Neural cell (in vitro differentiated cells): ENCODE results near the gene NMNAT1. TPM values are rescaled to one million over a fixed set of nuclear protein-coding genes. Genes with fewer than 3 reads are reported as not detected.

Experiments used
- H2AFZ ChIP-seq: fragments of 200-600, 300-800 bp; sonication (generic), shearing (Covaris generic); 2 replicates; pipeline ENCODE4 v1.6.0; 2014; ENCODE audit warnings: low read depth, mild to moderate bottlenecking, antibody characterized with exemption, low read length, moderate library complexity
- H3F3A ChIP-seq: fragments of 200-600 bp; shearing (Covaris generic); 2 replicates; pipeline ENCODE4 v1.6.1; 2016; ENCODE audit warnings: mild to moderate bottlenecking, moderate library complexity, mixed read lengths, antibody characterized with exemption, low read length; ENCODE audit not compliant: insufficient read depth, poor library complexity, severe bottlenecking
- H3K27ac ChIP-seq: fragments of 200-600, 300-800 bp; sonication (generic), shearing (Covaris generic); 2 replicates; pipeline ENCODE4 v1.5.1; 2014; ENCODE audit warnings: mild to moderate bottlenecking, low read length, moderate library complexity
- H3K27me3 ChIP-seq: fragments of 300-800, 200-600 bp; sonication (generic), shearing (Covaris generic); 2 replicates; pipeline ENCODE4 v1.6.0; 2014; ENCODE audit warnings: mild to moderate bottlenecking, low read depth, low read length, moderate library complexity; ENCODE audit not compliant: insufficient read depth
- H3K36me3 ChIP-seq: fragments of 300-800, 200-600 bp; sonication (generic), shearing (Covaris generic); 2 replicates; pipeline ENCODE4 v1.5.1; 2014; ENCODE audit warnings: mild to moderate bottlenecking, antibody characterized with exemption, low read length, moderate library complexity; ENCODE audit not compliant: insufficient read depth
- H3K4me2 ChIP-seq: fragments of 300-800, 200-600 bp; sonication (generic), shearing (Covaris generic); 2 replicates; pipeline ENCODE4 v1.6.0; 2014; ENCODE audit warnings: mild to moderate bottlenecking, low read length
- H3K4me3 ChIP-seq: fragments of 300-800, 200-600 bp; sonication (generic), shearing (Covaris generic); 2 replicates; pipeline ENCODE4 v1.5.1; 2014; ENCODE audit warnings: mild to moderate bottlenecking, low read length, moderate library complexity
- H3K79me2 ChIP-seq: fragments of 200-600 bp; shearing (Covaris generic); replicated peaks from 2 replicates; pipeline ENCODE4 v1.6.0; 2014; ENCODE audit warnings: mild to moderate bottlenecking, low read length, moderate library complexity; ENCODE audit not compliant: insufficient read depth
- H3K9ac ChIP-seq: fragments of 300-800, 200-600 bp; sonication (generic), shearing (Covaris generic); 2 replicates; pipeline ENCODE4 v1.6.1; 2016; ENCODE audit warnings: mild to moderate bottlenecking, low read length, mixed read lengths
- H3K9me2 ChIP-seq: fragments of 200-600 bp; shearing (Covaris generic); 2 replicates; pipeline ENCODE4 v1.6.1; 2016; ENCODE audit warnings: mild to moderate bottlenecking, low read length, mixed read lengths; ENCODE audit not compliant: insufficient read depth
- H3K9me3 ChIP-seq: fragments of 200-600, 300-800 bp; sonication (generic), shearing (Covaris generic); 2 replicates; pipeline ENCODE4 v1.6.1; 2016; ENCODE audit warnings: mild to moderate bottlenecking, mixed run types, low read length, moderate library complexity, mixed read lengths
- H4K20me1 ChIP-seq: fragments of 200-600 bp; shearing (Covaris generic); 2 replicates; pipeline ENCODE4 v1.6.1; 2016; ENCODE audit warnings: mild to moderate bottlenecking, mixed run types; ENCODE audit not compliant: insufficient read depth
- EP300 ChIP-seq: fragments of 450-650 bp; conservative IDR thresholded peaks from 2 replicates; pipeline ENCODE4 v1.6.1; 2014; ENCODE audit warnings: antibody characterized with exemption, mild to moderate bottlenecking, moderate library complexity; ENCODE audit not compliant: poor library complexity, severe bottlenecking
- EZH2 ChIP-seq: fragments of 200-600, 300-800 bp; shearing (Covaris generic), sonication (generic); IDR thresholded peaks from 2 replicates; pipeline ENCODE4 v1.6.1; 2014; ENCODE audit warnings: antibody characterized with exemption, low read length, borderline replicate concordance, mild to moderate bottlenecking; ENCODE audit not compliant: insufficient read depth, poor library complexity, severe bottlenecking
- MXI1 ChIP-seq: fragments of 450-650 bp; conservative IDR thresholded peaks from 2 replicates; pipeline ENCODE4 v1.6.1; 2014; ENCODE audit warnings: antibody characterized with exemption, mild to moderate bottlenecking; ENCODE audit not compliant: poor library complexity, severe bottlenecking
- POLR2AphosphoS5 ChIP-seq: IDR thresholded peaks from 2 replicates; pipeline ENCODE4 v1.6.1; 2012
- RAD21 ChIP-seq: fragments of 450-650 bp; conservative IDR thresholded peaks from 2 replicates; pipeline ENCODE4 v1.6.1; 2014; ENCODE audit warnings: antibody characterized with exemption, mild to moderate bottlenecking, moderate library complexity
- REST ChIP-seq: IDR thresholded peaks from 2 replicates; pipeline ENCODE4 v1.6.1; 2012; ENCODE audit warnings: borderline replicate concordance
- SMC3 ChIP-seq: fragments of 450-650 bp; conservative IDR thresholded peaks from 2 replicates; pipeline ENCODE4 v1.6.1; 2014; ENCODE audit warnings: antibody characterized with exemption, mild to moderate bottlenecking, moderate library complexity; ENCODE audit not compliant: poor library complexity
- TAF1 ChIP-seq: IDR thresholded peaks from 2 replicates; pipeline ENCODE4 v1.6.1; 2012; ENCODE audit warnings: low read depth
- polyA plus RNA-seq: library from polyadenylated mRNA; depleted of rRNA; stranded (reverse); fragments of >200 nt; gene quantifications from 2 replicates; pipeline ENCODE4 v1.2.3, GENCODE V29; 2014
- TF ChIP-seq, protein P1 (sequence below): fragments of 450-650 bp; IDR thresholded peaks from 2 replicates; pipeline ENCODE4 v1.5.1; 2014; ENCODE audit warnings: antibody characterized with exemption, mild to moderate bottlenecking, moderate library complexity; ENCODE audit not compliant: poor library complexity, severe bottlenecking

Gene NMNAT1
- polyA plus RNA-seq, 1 donor from 2014 or later, result 4.9 TPM

GRCh38 chr1:9992910-9993309 lies 49.6 kb downstream of the NMNAT1 start:
- no peaks in the 10 kb centered on the region for H3K79me2 ChIP-seq
- H4K20me1 ChIP-seq, result no peaks in the 10 kb centered on the region
- no peaks in the 10 kb centered on the region for H3F3A ChIP-seq
- H2AFZ ChIP-seq, result no peak overlapping the region
- H3K4me2 ChIP-seq, result no peak overlapping the region
- H3K9ac ChIP-seq, result no peak overlapping the region
- no peaks in the 10 kb centered on the region for H3K9me2 ChIP-seq
- TF ChIP-seq POLR2AphosphoS5, result no peak
- TF ChIP-seq MXI1, result no peak
- no peak for TF ChIP-seq TAF1
- TF ChIP-seq, protein P1, sequence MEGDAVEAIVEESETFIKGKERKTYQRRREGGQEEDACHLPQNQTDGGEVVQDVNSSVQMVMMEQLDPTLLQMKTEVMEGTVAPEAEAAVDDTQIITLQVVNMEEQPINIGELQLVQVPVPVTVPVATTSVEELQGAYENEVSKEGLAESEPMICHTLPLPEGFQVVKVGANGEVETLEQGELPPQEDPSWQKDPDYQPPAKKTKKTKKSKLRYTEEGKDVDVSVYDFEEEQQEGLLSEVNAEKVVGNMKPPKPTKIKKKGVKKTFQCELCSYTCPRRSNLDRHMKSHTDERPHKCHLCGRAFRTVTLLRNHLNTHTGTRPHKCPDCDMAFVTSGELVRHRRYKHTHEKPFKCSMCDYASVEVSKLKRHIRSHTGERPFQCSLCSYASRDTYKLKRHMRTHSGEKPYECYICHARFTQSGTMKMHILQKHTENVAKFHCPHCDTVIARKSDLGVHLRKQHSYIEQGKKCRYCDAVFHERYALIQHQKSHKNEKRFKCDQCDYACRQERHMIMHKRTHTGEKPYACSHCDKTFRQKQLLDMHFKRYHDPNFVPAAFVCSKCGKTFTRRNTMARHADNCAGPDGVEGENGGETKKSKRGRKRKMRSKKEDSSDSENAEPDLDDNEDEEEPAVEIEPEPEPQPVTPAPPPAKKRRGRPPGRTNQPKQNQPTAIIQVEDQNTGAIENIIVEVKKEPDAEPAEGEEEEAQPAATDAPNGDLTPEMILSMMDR, result no peak
- no peak for TF ChIP-seq SMC3
- TF ChIP-seq RAD21, result no peak
- TF ChIP-seq EP300, result no peak
- TF ChIP-seq REST, result no peak
- no peak for TF ChIP-seq EZH2
- no peaks in the 10 kb centered on the region for H3K36me3 ChIP-seq
- H3K27me3 ChIP-seq, result peaks cover 27% of the 10 kb centered on the region
- no peak overlapping the region for H3K27ac ChIP-seq
- no peak overlapping the region for H3K4me3 ChIP-seq
- no peaks in the 10 kb centered on the region for H3K9me3 ChIP-seq

GRCh38 chr1:9993561-9994075 lies 50.3 kb downstream of the NMNAT1 start:
- no peak overlapping the region for H3K27ac ChIP-seq
- no peaks in the 10 kb centered on the region for H3F3A ChIP-seq
- H2AFZ ChIP-seq, result no peak overlapping the region
- H3K79me2 ChIP-seq, result no peaks in the 10 kb centered on the region
- H4K20me1 ChIP-seq, result no peaks in the 10 kb centered on the region
- H3K9me3 ChIP-seq, result no peaks in the 10 kb centered on the region
- H3K4me3 ChIP-seq, result no peak overlapping the region
- H3K9me2 ChIP-seq, result no peaks in the 10 kb centered on the region
- TF ChIP-seq RAD21 (no peak), POLR2AphosphoS5 (no peak), TAF1 (no peak), MXI1 (no peak), EP300 (no peak), REST (no peak), EZH2 (no peak), SMC3 (no peak)
- TF ChIP-seq, protein P1, result no peak
- H3K4me2 ChIP-seq, result no peak overlapping the region
- H3K9ac ChIP-seq, result no peak overlapping the region
- peaks cover 34% of the 10 kb centered on the region for H3K27me3 ChIP-seq
- H3K36me3 ChIP-seq, result no peaks in the 10 kb centered on the region
